GM23248 (cell line): Measurements from ENCODE around the gene UTP18. TPM values are rescaled to one million over a fixed set of nuclear protein-coding genes. Genes with fewer than 3 reads are reported as not detected.
A peak's percentile ranks its signal among the peaks of the same experiment; 100 is the strongest.

ENCODE experiments used
- DNase-seq: peaks from one replicate; pipeline ENCODE4 v3.0.0-alpha.2; 2015
- H2AFZ ChIP-seq: fragments of 200-600 bp; sonication (generic); 2 replicates; pipeline ENCODE4 v1.6.1; 2016; ENCODE audit warnings: antibody characterized with exemption
- H3F3A ChIP-seq: fragments of 200-600 bp; sonication (generic); 2 replicates; pipeline ENCODE4 v1.6.1; 2016; ENCODE audit warnings: mild to moderate bottlenecking, antibody characterized with exemption, mixed run types; ENCODE audit not compliant: insufficient read depth
- H3K27ac ChIP-seq: fragments of 200-600 bp; sonication (generic); 2 replicates; pipeline ENCODE4 v1.5.1; 2016; ENCODE audit warnings: mild to moderate bottlenecking
- H3K27me3 ChIP-seq: fragments of 200-600 bp; sonication (generic); replicated peaks from 2 replicates; pipeline ENCODE4 v1.6.1; 2016; ENCODE audit warnings: mild to moderate bottlenecking; ENCODE audit not compliant: insufficient read depth
- H3K36me3 ChIP-seq: fragments of 200-600 bp; sonication (generic); 2 replicates; pipeline ENCODE4 v1.6.1; 2016; ENCODE audit warnings: low read depth, mild to moderate bottlenecking
- H3K4me1 ChIP-seq: fragments of 200-600 bp; sonication (generic); 2 replicates; pipeline ENCODE4 v1.6.1; 2016; ENCODE audit warnings: mild to moderate bottlenecking; ENCODE audit not compliant: insufficient read depth
- H3K4me2 ChIP-seq: fragments of 200-600 bp; sonication (generic); one replicate; pipeline ENCODE4 v1.6.1; 2016; ENCODE audit warnings: mild to moderate bottlenecking; ENCODE audit not compliant: unreplicated experiment
- H3K4me3 ChIP-seq: fragments of 200-600 bp; sonication (generic); 2 replicates; pipeline ENCODE4 v1.5.1; 2016; ENCODE audit warnings: mild to moderate bottlenecking
- H3K79me2 ChIP-seq: fragments of 200-600 bp; sonication (generic); 2 replicates; pipeline ENCODE4 v1.6.1; 2016; ENCODE audit warnings: mild to moderate bottlenecking; ENCODE audit not compliant: insufficient read depth
- H3K9ac ChIP-seq: fragments of 200-600 bp; sonication (generic); 2 replicates; pipeline ENCODE4 v1.6.1; 2016; ENCODE audit warnings: mild to moderate bottlenecking
- H3K9me2 ChIP-seq: fragments of 200-600 bp; sonication (generic); 2 replicates; pipeline ENCODE4 v1.6.1; 2016; ENCODE audit warnings: mixed run types, mild to moderate bottlenecking, moderate library complexity; ENCODE audit not compliant: insufficient read depth
- H3K9me3 ChIP-seq: fragments of 200-600 bp; sonication (generic); one replicate; pipeline ENCODE4 v1.6.1; 2017; ENCODE audit warnings: low read depth
- H4K20me1 ChIP-seq: fragments of 200-600 bp; sonication (generic); 2 replicates; pipeline ENCODE4 v1.6.0; 2016; ENCODE audit not compliant: insufficient read depth
- EZH2 ChIP-seq: fragments of 200-600 bp; sonication (generic); IDR thresholded peaks from 2 replicates; pipeline ENCODE4 v1.6.1; 2018; ENCODE audit warnings: antibody characterized with exemption, mild to moderate bottlenecking; ENCODE audit not compliant: insufficient read depth, poor library complexity, severe bottlenecking
- EZH2phosphoT487 ChIP-seq: fragments of 200-600 bp; sonication (generic); IDR thresholded peaks from 2 replicates; pipeline ENCODE4 v1.6.1; 2018; ENCODE audit warnings: antibody characterized with exemption, moderate library complexity, mild to moderate bottlenecking, low read depth; ENCODE audit not compliant: insufficient read depth
- WGBS, 2 experiments: methylation state at CpG; one replicate each; pipeline ENCODE4 v1.1.6; 2015 to 2017; ENCODE audit warnings: low lambda C conversion rate in 2 of 2, low coverage in 1 of 2; ENCODE audit errors: missing lambda C conversion rate in 2 of 2; 5-methylcytosine and 5-hydroxymethylcytosine counted together
- in situ Hi-C: fragments of 300-500 bp; cut with MboI; formaldehyde crosslinking; loops from 2 replicates; pipeline ENCODE4 v1.15.0; 2020
- polyA plus RNA-seq: library from polyadenylated mRNA; unstranded; fragments of >200 nt; fragmentation: Nextera tagmentation; extraction: Ambion mirVana; gene quantifications from 2 replicates; pipeline ENCODE4 v1.2.1, GENCODE V29; 2016
- total RNA-seq: library from RNA; depleted of rRNA; stranded (reverse); fragments of >200 nt; shearing (Covaris generic); gene quantifications from 2 replicates; pipeline ENCODE4 v1.2.3, GENCODE V29; 2014

The UTP18 gene
- total and polyA plus RNA-seq, 2 experiments from 2014 or later, result 26.8 to 31.4 TPM

DNA sequence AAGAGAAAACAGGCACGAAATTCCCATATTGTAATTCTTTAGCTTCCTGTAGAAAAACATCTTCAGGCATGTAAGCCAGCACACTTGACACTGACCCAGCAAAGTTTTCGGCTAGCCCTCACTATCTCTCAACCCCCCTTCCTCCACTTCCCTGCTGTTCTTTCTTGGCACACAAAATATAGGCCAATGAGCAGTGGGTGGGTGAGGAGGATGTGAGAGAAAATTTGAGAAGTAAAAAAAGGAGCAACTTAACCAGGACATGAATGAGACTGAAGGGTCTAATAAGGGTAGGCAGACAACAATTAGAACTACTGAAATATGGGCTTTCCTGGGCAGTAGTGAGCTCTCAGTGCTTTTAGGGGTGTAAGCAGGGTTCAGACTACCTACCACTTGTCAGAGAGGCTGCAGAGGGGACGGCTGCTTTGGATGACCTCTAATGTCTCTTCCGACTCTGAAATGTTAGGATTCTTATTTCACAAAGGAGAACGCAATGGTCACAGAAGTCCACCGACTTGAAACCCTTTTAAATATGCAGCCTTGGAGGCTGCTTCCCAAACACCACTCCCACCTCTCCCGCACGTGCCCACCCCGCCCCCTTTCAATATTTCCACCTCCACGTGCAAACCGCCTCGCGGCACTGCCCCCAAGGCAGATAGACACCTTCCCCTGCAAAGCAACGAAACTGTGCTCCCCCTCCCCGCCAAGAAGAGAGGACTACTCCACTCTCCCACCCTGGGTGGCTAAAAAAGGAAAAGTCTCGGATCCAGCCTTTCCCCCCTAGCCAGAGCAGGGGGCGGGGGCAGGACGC is 1.4 kb upstream of the UTP18 start:
- Histone ChIP-seq H3F3A (peaks cover 43% of the 10 kb centered on the region), H3K27me3 (no peaks in the 10 kb centered on the region), H3K79me2 (peaks cover 90% of the 10 kb centered on the region), H3K9me2 (no peaks in the 10 kb centered on the region), H3K27ac (peak overlapping the region; percentile 98), H3K9ac (peak overlapping the region; percentile 96), H3K4me3 (peak overlapping the region; percentile 92), H4K20me1 (no peaks in the 10 kb centered on the region; the same call in 1 of the 2 replicates), H3K36me3 (peaks cover 8% of the 10 kb centered on the region; the same call in 1 of the 2 replicates), H3K4me2 (peak overlapping the region; percentile 93), H3K9me3 (no peaks in the 10 kb centered on the region), H2AFZ (peak overlapping the region; percentile 84), H3K4me1 (peaks cover 44% of the 10 kb centered on the region)
- DNase-seq, result peak; percentile 53
- TF ChIP-seq EZH2phosphoT487 (no peak), EZH2 (no peak)
- in situ Hi-C loops, result no loop called here
- 2 to 3% methylated on average over 16 to 18 of the region's 18 CpGs for WGBS, 2 experiments

DNA sequence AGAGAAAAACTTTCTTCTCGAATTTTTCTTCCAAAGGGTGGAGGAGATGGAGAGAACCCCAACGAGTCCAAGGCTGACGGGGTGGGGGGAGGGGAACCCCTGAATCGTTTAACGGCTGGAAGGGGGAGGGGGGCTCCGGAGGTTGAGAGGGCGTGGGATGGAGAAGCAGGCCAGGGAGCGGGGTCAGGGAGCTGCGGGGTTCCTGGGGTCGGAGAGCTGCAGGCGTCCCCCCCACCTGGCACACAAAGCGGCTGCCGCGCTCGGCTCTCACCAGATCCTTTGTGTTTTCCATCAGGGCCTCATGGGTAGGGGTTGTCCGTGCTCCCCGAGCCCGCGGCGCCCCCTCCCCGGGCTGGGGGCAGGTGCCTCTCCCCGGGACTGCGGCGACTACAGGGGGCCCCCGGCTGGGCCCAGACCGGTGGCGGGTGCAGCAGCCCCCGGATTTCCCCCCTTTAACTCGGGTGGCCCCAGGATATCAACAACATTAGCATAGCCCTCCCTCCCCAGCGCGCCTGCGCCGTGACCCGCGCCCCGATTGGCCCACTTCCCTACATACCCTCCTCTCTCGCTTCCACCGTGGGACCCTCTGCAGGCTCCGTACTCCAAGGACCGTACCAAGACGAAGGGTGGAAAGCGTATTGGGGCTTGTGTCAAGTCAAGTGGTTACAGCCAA is 646 bp upstream of the UTP18 start, which contains the start of gene MBTD1:
MBTD1 (minus strand) TSS at position 486 of the 673 bp plus-strand sequence. CDS start 34,888 bp downstream, outside the sequence.
- peaks cover 5% of the 10 kb centered on the region; the same call in 1 of the 2 replicates for H3K36me3 ChIP-seq
- H3K27ac ChIP-seq, result peak within 1 kb of the TSS; percentile 98
- H3K79me2 ChIP-seq, result peaks cover 90% of the 10 kb centered on the region
- no peaks in the 10 kb centered on the region; the same call in 1 of the 2 replicates for H4K20me1 ChIP-seq
- 1% methylated on average over 25 to 36 of the region's 42 CpGs for WGBS, 2 experiments
- peak within 1 kb of the TSS; percentile 96 for H3K9ac ChIP-seq
- H3K4me3 ChIP-seq, result peak within 1 kb of the TSS; percentile 92
- H3K9me3 ChIP-seq, result no peaks in the 10 kb centered on the region
- TF ChIP-seq EZH2 (no peak), EZH2phosphoT487 (no peak)
- in situ Hi-C loops, result no loop called here
- peaks cover 43% of the 10 kb centered on the region for H3F3A ChIP-seq
- H3K4me1 ChIP-seq, result peaks cover 44% of the 10 kb centered on the region
- no peaks in the 10 kb centered on the region for H3K9me2 ChIP-seq
- peak within 1 kb of the TSS; percentile 84 for H2AFZ ChIP-seq
- H3K4me2 ChIP-seq, result peak within 1 kb of the TSS; percentile 94
- H3K27me3 ChIP-seq, result no peaks in the 10 kb centered on the region
- DNase-seq, result peak; percentile 92

DNA sequence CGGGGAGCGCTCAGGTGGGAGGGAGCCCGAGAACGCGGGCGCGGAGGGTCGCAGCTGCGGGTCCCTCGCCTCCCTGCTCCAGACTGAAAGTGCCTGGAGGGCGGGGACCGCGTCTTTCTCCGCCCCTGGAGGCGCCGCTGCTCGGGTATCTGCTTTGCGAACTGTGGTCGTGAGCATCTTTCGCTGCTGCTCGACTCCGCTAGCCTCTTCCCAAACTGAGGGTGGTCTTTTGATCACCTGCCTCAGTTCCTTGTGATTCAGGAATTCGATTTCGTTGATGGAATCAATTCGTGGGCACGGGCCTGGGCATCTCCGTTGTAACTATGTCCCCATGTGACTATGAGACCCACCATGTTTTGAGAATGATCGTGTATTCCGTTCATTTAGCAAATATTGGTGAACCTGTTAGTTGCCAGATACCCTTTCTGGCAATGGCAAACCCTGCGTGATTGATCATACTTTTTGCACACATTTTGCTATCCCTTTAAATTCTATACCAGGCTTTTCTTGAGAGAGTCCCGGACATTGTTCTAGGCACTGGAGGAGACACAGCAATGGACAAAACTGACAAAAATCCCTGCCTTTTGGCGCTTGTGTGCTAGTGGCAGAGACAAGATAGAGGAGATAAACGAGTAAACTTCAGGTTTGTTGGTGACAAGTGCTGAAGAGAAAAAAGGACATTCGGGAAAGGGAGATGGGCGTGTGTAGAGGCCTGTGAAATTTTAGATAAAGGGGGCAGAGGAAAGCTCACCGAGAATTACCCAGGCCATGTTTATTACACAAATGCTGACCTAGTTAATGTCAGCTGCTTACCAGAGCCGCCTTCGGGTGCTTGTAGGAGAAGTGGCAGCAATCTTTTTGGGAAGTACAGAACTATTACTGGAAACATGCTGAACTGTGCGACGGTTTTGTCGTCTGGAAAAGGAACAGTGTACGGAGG is 948 bp downstream of the UTP18 start:
- Histone ChIP-seq H3K4me1 (peaks cover 44% of the 10 kb centered on the region), H3K27ac (peak overlapping the region; percentile 98), H3K4me3 (peak overlapping the region; percentile 92), H3K27me3 (no peaks in the 10 kb centered on the region), H3K79me2 (peaks cover 90% of the 10 kb centered on the region), H4K20me1 (no peaks in the 10 kb centered on the region; the same call in 1 of the 2 replicates), H3K9me2 (no peaks in the 10 kb centered on the region), H3K9me3 (no peaks in the 10 kb centered on the region), H3K9ac (peak overlapping the region; percentile 96), H3K4me2 (peak overlapping the region; percentile 94), H3K36me3 (peaks cover 15% of the 10 kb centered on the region), H2AFZ (peak overlapping the region; percentile 84), H3F3A (peaks cover 43% of the 10 kb centered on the region)
- in situ Hi-C loops, result no loop called here
- WGBS, 2 experiments, result 12 to 13% methylated on average over 25 to 33 of the region's 42 CpGs
- no peak for TF ChIP-seq EZH2
- no peak for TF ChIP-seq EZH2phosphoT487
- DNase-seq, result peak; percentile 48
